ENCODE measurements around the gene FITM1. TPM values are rescaled to one million over a fixed set of nuclear protein-coding genes. Genes with fewer than 3 reads are reported as not detected.

FITM1 gene
- total and polyA plus RNA-seq, 2 donors (not counting 3 experiments of a cell fraction or from before 2014, with no cell fraction given) = 0.54 TPM; not detected in 1

DNA sequence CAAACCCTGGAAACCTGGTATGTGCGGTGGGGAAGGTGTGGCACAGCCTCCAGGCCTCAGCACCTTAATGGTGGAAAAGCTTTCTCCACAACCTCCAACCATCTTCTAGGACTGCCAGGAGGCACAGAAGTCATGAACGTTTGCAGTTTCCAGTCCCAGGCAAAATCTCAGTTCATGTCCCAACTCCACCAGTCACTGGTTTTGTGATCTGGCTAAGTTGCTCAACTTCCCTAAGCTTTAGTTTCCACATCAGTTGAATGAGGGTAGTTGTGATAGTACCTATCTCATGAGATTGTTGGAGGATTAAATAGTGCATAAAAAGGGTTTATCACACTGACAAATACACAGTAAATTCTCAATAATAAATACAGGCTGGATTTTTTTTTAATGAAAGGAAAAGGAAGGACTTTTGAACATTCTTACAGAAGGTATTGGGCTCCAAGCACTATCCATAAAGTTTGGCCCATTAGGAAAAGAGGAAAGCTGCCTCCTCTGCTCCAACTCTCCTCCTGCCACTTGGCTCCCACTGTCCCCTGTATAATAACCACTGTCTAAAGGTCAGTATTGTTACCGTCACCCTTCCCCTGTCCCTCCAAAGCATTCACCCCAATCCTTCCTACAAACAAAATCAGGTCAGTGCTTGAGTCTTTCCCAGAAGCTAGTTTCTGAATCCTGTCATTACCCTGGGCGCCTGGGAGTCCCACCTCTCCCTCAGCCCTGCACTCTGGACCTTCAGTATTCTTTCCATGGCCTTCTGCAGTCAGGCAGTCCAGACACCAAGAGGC, 30.1 kb upstream of the FITM1 start:
- DNase-seq (ENCODE audit: low read depth, low spot score) = no peak
- dilution Hi-C loops (cut with MboI; ENCODE audit: extremely low pct_ligation_motif_present, low sequenced_read_pairs) (no loop called here), intact Hi-C loops (cut with micrococcal nuclease) (no loop called here)
- H3K4me1 ChIP-seq (ENCODE audit: control insufficient read depth, extremely low read depth, insufficient read depth, low read length) = peaks cover 3% of the 10 kb centered on the region
- no peak overlapping the region for H3K4me3 ChIP-seq (replicated peaks in 1 of 3; ENCODE audit: insufficient read depth in 1 of 3, low read depth in 1 of 3, low read length in 3 of 3)
- BruUV-seq (replicated peaks) = no TSS peak
- H3K4me2 ChIP-seq (ENCODE audit: insufficient read depth, low read length) = no peak overlapping the region
- no peaks in the 10 kb centered on the region for H3K27me3 ChIP-seq (ENCODE audit: control insufficient read depth in 2 of 2, insufficient read depth in 2 of 2, low read length in 2 of 2)
- no peak overlapping the region for H2AFZ ChIP-seq (ENCODE audit: low read depth, low read length)
- H3K27ac ChIP-seq (ENCODE audit: insufficient read depth, low read depth, low read length) = no peak overlapping the region
- H3K36me3 ChIP-seq (ENCODE audit: control insufficient read depth in 2 of 2, extremely low read depth in 1 of 2, insufficient read depth in 2 of 2, low read length in 2 of 2) = peaks cover 0 to 2% of the 10 kb centered on the region in 2 experiments
- H3K79me2 ChIP-seq (ENCODE audit: control insufficient read depth, insufficient read depth, low read length) = peaks cover 4% of the 10 kb centered on the region
- ChIA-PET CTCF (interaction anchor here (1.0 to 11.7 kb wide), 2 partner anchors 8 to 44 kb away, joined by 4 to 420 read pairs; no protein-coding TSS in a partner anchor), POLR2A (no interaction called here)
- no peak overlapping the region for H3K9ac ChIP-seq (replicated peaks; ENCODE audit: extremely low read depth, insufficient read depth, low read length)
- no peaks in the 10 kb centered on the region for H4K20me1 ChIP-seq (replicated peaks; ENCODE audit: control insufficient read depth, extremely low read depth, insufficient read depth, low read length)
- H3K9me1 ChIP-seq (replicated peaks; ENCODE audit: control insufficient read depth, extremely low read depth, insufficient read depth, low read length) = no peaks in the 10 kb centered on the region
- no peak for FAIRE-seq
- TF ChIP-seq MAX (IDR thresholded peaks at IDR 0.05; ENCODE audit: insufficient read depth, insufficient read length) (no peak), CTCF (IDR thresholded peaks at IDR 0.05; ENCODE audit: extremely low read depth in 1 of 2, insufficient read depth in 1 of 2, low read depth in 1 of 2, low read length in 2 of 2) (no peak), FOS (IDR thresholded peaks at IDR 0.05; ENCODE audit: borderline replicate concordance, insufficient read depth, low read length) (no peak), EZH2 (IDR thresholded peaks at IDR 0.05; ENCODE audit: borderline replicate concordance, low read depth, low read length, severe bottlenecking) (no peak), POLR2AphosphoS5 (IDR thresholded peaks at IDR 0.05; ENCODE audit: insufficient read depth, low read depth, low read length) (no peak), MYC (IDR thresholded peaks at IDR 0.05; ENCODE audit: low read depth, low read length) (no peak), POLR2A (IDR thresholded peaks at IDR 0.05; ENCODE audit: low read depth, low read length) (no peak), JUN (IDR thresholded peaks at IDR 0.05; ENCODE audit: borderline replicate concordance, insufficient read depth, insufficient read length, low read depth) (no peak), GATA2 (IDR thresholded peaks at IDR 0.05; ENCODE audit: insufficient read depth, insufficient read length, low read depth, low read length) (no peak)
- H3K9me3 ChIP-seq (replicated peaks; ENCODE audit: control insufficient read depth, insufficient read depth, low read length) = no peaks in the 10 kb centered on the region
